ENCODE results near the gene MAD1L1. TPM values are rescaled to one million over a fixed set of nuclear protein-coding genes. Genes with fewer than 3 reads are reported as not detected.

Gene MAD1L1
- total RNA-seq, 6 experiments from 2014 or later, result 15.1 to 37.4 (median 20.5) TPM

DNA sequence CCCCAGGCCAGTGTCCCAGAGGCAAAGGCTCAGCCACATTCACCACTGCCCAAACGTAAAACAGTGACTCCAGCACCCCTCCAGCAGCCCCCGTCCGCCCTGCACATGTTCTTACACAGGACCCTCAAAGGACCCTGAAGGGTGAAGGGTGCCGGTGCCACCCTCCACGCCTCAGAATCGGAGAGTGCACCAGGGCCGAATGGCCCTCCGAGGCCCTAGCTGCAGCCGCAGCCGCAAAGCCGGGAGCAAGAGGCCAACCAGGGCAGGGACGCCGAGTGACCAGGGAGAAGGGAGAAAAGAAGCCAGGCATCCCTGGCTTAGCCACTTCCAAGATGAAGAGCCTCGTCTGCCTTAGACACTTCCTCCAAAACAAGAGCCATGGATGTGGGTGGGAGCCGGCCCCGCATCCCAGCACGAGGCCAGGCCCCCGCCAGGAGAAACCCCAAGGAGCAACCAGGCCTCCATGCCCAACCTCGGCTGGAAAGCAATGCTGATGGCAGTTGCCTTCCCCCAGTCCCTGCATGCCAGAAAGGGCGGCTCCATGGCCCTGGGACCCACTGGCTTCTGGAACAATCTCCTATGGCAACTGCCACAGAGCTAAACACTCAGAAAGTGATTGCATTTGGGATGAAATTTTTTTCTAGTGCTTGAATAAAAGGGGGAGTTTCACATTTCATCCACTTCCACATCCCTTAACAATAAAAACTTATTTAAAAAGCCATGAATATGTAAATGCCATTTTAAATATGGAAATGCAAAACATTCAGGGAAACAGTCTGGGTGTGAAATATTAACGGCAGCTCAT, 92.3 kb downstream of the MAD1L1 start:
- intact Hi-C loops (cut with DNase I), result no loop called here
- Histone ChIP-seq H3K4me1 (no peaks in the 10 kb centered on the region), H3K27ac (no peak overlapping the region), H3K27me3 (no peaks in the 10 kb centered on the region), H3K9me3 (no peaks in the 10 kb centered on the region), H3K4me3 (no peak overlapping the region), H3K36me3 (no peaks in the 10 kb centered on the region)
- ATAC-seq (no peak), DNase-seq (peak in 1 of 3 donors; percentile 22)
- TF ChIP-seq POLR2A (IDR thresholded peaks at IDR 0.05), result no peak
- TF ChIP-seq, protein P1, sequence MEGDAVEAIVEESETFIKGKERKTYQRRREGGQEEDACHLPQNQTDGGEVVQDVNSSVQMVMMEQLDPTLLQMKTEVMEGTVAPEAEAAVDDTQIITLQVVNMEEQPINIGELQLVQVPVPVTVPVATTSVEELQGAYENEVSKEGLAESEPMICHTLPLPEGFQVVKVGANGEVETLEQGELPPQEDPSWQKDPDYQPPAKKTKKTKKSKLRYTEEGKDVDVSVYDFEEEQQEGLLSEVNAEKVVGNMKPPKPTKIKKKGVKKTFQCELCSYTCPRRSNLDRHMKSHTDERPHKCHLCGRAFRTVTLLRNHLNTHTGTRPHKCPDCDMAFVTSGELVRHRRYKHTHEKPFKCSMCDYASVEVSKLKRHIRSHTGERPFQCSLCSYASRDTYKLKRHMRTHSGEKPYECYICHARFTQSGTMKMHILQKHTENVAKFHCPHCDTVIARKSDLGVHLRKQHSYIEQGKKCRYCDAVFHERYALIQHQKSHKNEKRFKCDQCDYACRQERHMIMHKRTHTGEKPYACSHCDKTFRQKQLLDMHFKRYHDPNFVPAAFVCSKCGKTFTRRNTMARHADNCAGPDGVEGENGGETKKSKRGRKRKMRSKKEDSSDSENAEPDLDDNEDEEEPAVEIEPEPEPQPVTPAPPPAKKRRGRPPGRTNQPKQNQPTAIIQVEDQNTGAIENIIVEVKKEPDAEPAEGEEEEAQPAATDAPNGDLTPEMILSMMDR (IDR thresholded peaks at IDR 0.05), result no peak
- WGBS (ENCODE audit: insufficient coverage, low coverage, low lambda C conversion rate, missing lambda C conversion rate), result 92% methylated on average over 5 of the region's 21 CpGs

GRCh38 chr7:2139004-2139699, 93.6 kb downstream of the MAD1L1 start:
- no CpG with 5 or more reads among the region's 20 CpGs for WGBS (ENCODE audit: insufficient coverage, low coverage, low lambda C conversion rate, missing lambda C conversion rate)
- no peak overlapping the region for H3K27ac ChIP-seq
- no peak for ATAC-seq

GRCh38 chr7:2138146-2138765, 94.5 kb downstream of the MAD1L1 start:
- Histone ChIP-seq H3K9me3 (no peaks in the 10 kb centered on the region), H3K27ac (no peak overlapping the region), H3K27me3 (no peaks in the 10 kb centered on the region), H3K4me3 (no peak overlapping the region), H3K36me3 (no peaks in the 10 kb centered on the region), H3K4me1 (no peaks in the 10 kb centered on the region)
- DNase-seq (no peak), ATAC-seq (peak in 3 of 4 donors; percentile 37 to 46 (median 39))
- no CpG with 5 or more reads among the region's 17 CpGs for WGBS (ENCODE audit: insufficient coverage, low coverage, low lambda C conversion rate, missing lambda C conversion rate)
- intact Hi-C loops (cut with DNase I), result no loop called here
- TF ChIP-seq, protein P1 (IDR thresholded peaks at IDR 0.05), result no peak
- no peak for TF ChIP-seq POLR2A (IDR thresholded peaks at IDR 0.05)

More at GRCh38 chr7:2139004-2139699, 93.6 kb downstream of the MAD1L1 start:
- Histone ChIP-seq H3K9me3 (no peaks in the 10 kb centered on the region), H3K27me3 (no peaks in the 10 kb centered on the region), H3K4me3 (no peak overlapping the region), H3K36me3 (no peaks in the 10 kb centered on the region), H3K4me1 (no peaks in the 10 kb centered on the region)
- intact Hi-C loops (cut with DNase I), result no loop called here
- TF ChIP-seq, protein P1 (IDR thresholded peaks at IDR 0.05), result no peak
- no peak for TF ChIP-seq POLR2A (IDR thresholded peaks at IDR 0.05)
- DNase-seq, result no peak

- ATAC-seq (no peak), DNase-seq (no peak)
- no peak for TF ChIP-seq POLR2A (IDR thresholded peaks at IDR 0.05)
- TF ChIP-seq, protein P1 (IDR thresholded peaks at IDR 0.05), result no peak
- H3K36me3 ChIP-seq, result no peaks in the 10 kb centered on the region
- H3K27ac ChIP-seq, result no peak overlapping the region
- intact Hi-C loops (cut with DNase I), result no loop called here
- no peak overlapping the region for H3K4me3 ChIP-seq
- no peaks in the 10 kb centered on the region for H3K27me3 ChIP-seq
- H3K4me1 ChIP-seq, result no peaks in the 10 kb centered on the region
- 100% methylated on average over 3 of the region's 5 CpGs for WGBS (ENCODE audit: insufficient coverage, low coverage, low lambda C conversion rate, missing lambda C conversion rate)
- no peaks in the 10 kb centered on the region for H3K9me3 ChIP-seq
Observed at GRCh38 chr7:2134740-2135139, 98.0 kb downstream of the MAD1L1 start.
